ENCODE results near the gene ZSCAN2. TPM values are rescaled to one million over a fixed set of nuclear protein-coding genes. Genes with fewer than 3 reads are reported as not detected.

ZSCAN2 gene
- total RNA-seq: 6.6 and 7.9 TPM in 2 replicates

GRCh38 chr15:84600687-84601554 is at the start of gene ZSCAN2:
ZSCAN2 (plus strand) TSS chr15:84601009; CDS start chr15:84603928, 2,919 bp downstream.

GRCh38 chr15:84653910-84654688 is 53.3 kb downstream of the ZSCAN2 start, which contains the start of gene WDR73:
WDR73 (minus strand) TSS chr15:84654283; CDS start chr15:84654274, 9 bp downstream.

GRCh38 chr15:84658080-84658787 is 57.4 kb downstream of the ZSCAN2 start, which contains the start of gene NMB:
NMB (minus strand) TSS chr15:84658199; CDS start chr15:84658152, 47 bp downstream.

Other genes starting within 250 kb of the ZSCAN2 start
- 28.5 and 35.5 TPM in 2 replicates for gene WDR73, start 53.3 kb downstream of the ZSCAN2 start, total RNA-seq
- gene NMB, start 57.2 kb downstream of the ZSCAN2 start, total RNA-seq: 0.66 and 3.9 TPM in 2 replicates
- gene SEC11A, start 115.1 kb downstream of the ZSCAN2 start, total RNA-seq: 164 and 190 TPM in 2 replicates
- gene ZNF592, start 147.6 kb downstream of the ZSCAN2 start, total RNA-seq: 9.0 and 16.5 TPM in 2 replicates
- 0.57 and 1.5 TPM in 2 replicates for gene ALPK3, start 216.3 kb downstream of the ZSCAN2 start, total RNA-seq